Keratinocyte (primary cell): ENCODE data around the gene HTR2B. TPM values are rescaled to one million over a fixed set of nuclear protein-coding genes. Genes with fewer than 3 reads are reported as not detected.

Experiments
- DNase-seq: peaks from one replicate; pipeline ENCODE4 v3.0.0-alpha.2; 2011; ENCODE audit warnings: low read depth, missing footprints, low spot score
- FAIRE-seq: peaks from 2 replicates; lab custom pipeline; 2011; peaks lifted over from hg19 to GRCh38; lab: Jason Lieb, UNC
- H2AFZ ChIP-seq: 2 replicates; pipeline ENCODE4 v1.6.0; 2012; ENCODE audit warnings: low read length, control low read depth, inconsistent platforms; ENCODE audit not compliant: control insufficient read depth
- H3K27ac ChIP-seq: 2 replicates; pipeline ENCODE4 v1.5.1; 2011; ENCODE audit warnings: low read length; ENCODE audit not compliant: control insufficient read depth, insufficient read depth
- H3K27me3 ChIP-seq: 3 replicates; pipeline ENCODE4 v1.6.0; 2011; ENCODE audit warnings: low read length; ENCODE audit not compliant: control insufficient read depth, insufficient read depth; ENCODE audit errors: extremely low read depth
- H3K36me3 ChIP-seq, 2 experiments: 2 replicates in 1 of 2; 3 replicates in 1 of 2; pipeline ENCODE4 v1.5.1; 2011; ENCODE audit warnings: low read length in 2 of 2, mild to moderate bottlenecking in 1 of 2; ENCODE audit not compliant: control insufficient read depth in 2 of 2, insufficient read depth in 2 of 2; ENCODE audit errors: extremely low read depth in 1 of 2
- H3K4me1 ChIP-seq: 3 replicates; pipeline ENCODE4 v1.5.1; 2011; ENCODE audit warnings: low read length; ENCODE audit not compliant: control insufficient read depth, insufficient read depth; ENCODE audit errors: extremely low read depth
- H3K4me2 ChIP-seq: 3 replicates; pipeline ENCODE4 v1.6.0; 2011; ENCODE audit warnings: low read depth, low read length; ENCODE audit not compliant: control insufficient read depth, insufficient read depth; ENCODE audit errors: extremely low read depth
- H3K4me3 ChIP-seq, 3 experiments: fragments of 200-600 bp in 1 of 3; sonication (generic) in 1 of 3; 2 replicates in 2 of 3; 3 replicates in 1 of 3; pipeline ENCODE4 v1.5.1; 2011 to 2016; ENCODE audit warnings: low read length in 3 of 3, mild to moderate bottlenecking in 3 of 3, control low read depth in 2 of 3, inconsistent platforms in 1 of 3, low read depth in 1 of 3, mixed read lengths in 1 of 3, mixed run types in 1 of 3, moderate library complexity in 1 of 3; ENCODE audit not compliant: control insufficient read depth in 2 of 3, insufficient read depth in 2 of 3; ENCODE audit errors: extremely low read depth in 1 of 3
- H3K79me2 ChIP-seq: 2 replicates; pipeline ENCODE4 v1.6.0; 2012; ENCODE audit warnings: low read length; ENCODE audit not compliant: control insufficient read depth, insufficient read depth
- H3K9ac ChIP-seq: 3 replicates; pipeline ENCODE4 v1.6.0; 2011; ENCODE audit warnings: low read length; ENCODE audit not compliant: control insufficient read depth, insufficient read depth; ENCODE audit errors: extremely low read depth
- H3K9me1 ChIP-seq: 3 replicates; pipeline ENCODE4 v1.6.0; 2011; ENCODE audit warnings: low read length; ENCODE audit not compliant: control insufficient read depth, insufficient read depth; ENCODE audit errors: extremely low read depth
- H3K9me3 ChIP-seq: 2 replicates; pipeline ENCODE4 v1.5.1; 2012; ENCODE audit warnings: low read depth, low read length; ENCODE audit not compliant: control insufficient read depth
- H4K20me1 ChIP-seq: 3 replicates; pipeline ENCODE4 v1.6.0; 2011; ENCODE audit warnings: low read length; ENCODE audit not compliant: control insufficient read depth, insufficient read depth; ENCODE audit errors: extremely low read depth
- CTCF ChIP-seq, 3 experiments: IDR thresholded peaks in 1 of 3; conservative IDR thresholded peaks in 1 of 3; optimal IDR thresholded peaks in 1 of 3; 2 replicates in 2 of 3; 3 replicates in 1 of 3; pipeline versions ENCODE3 to v1.5.1; 2011; ENCODE audit warnings: low read length in 3 of 3, mild to moderate bottlenecking in 3 of 3, moderate library complexity in 2 of 3, control low read depth in 1 of 3, inconsistent platforms in 1 of 3; ENCODE audit not compliant: insufficient read depth in 2 of 3; ENCODE audit errors: extremely low read depth in 1 of 3
- EZH2 ChIP-seq: IDR thresholded peaks from one replicate; pipeline ENCODE4 v1.6.1; 2012; ENCODE audit warnings: inconsistent platforms, mild to moderate bottlenecking, low read length, moderate library complexity
- dilution Hi-C: fragments of 300-500 bp; cut with MboI; formaldehyde crosslinking; loops from one replicate; pipeline ENCODE4 v1.7.0; 2020; ENCODE audit warnings: low sequenced_read_pairs; ENCODE audit not compliant: extremely low pct_ligation_motif_present
- polyA plus RNA-seq, 5 experiments: library from polyadenylated mRNA; depleted of rRNA in 3 of 5; stranded (reverse) in 3 of 5; stranded (forward) in 1 of 5; unstranded in 1 of 5; fragments of >200 nt; gene quantifications; 1 replicate in 1 of 5; 2 replicates in 3 of 5; 3 replicates in 1 of 5; pipeline versions ENCODE4 v1.2.1 to v1.2.3, GENCODE V29; 2011 to 2012; ENCODE audit warnings: missing spikeins in 2 of 5, low read depth in 1 of 5, low replicate concordance in 1 of 5

Gene HTR2B
- polyA plus RNA-seq, 1 donor (not counting 4 experiments of a cell fraction or from before 2014, with no cell fraction given) = not detected

- DNase-seq (no peak), FAIRE-seq (no peak)
- Histone ChIP-seq H3K4me2 (no peak overlapping the region), H4K20me1 (no peaks in the 10 kb centered on the region), H3K27me3 (no peaks in the 10 kb centered on the region), H3K4me3 (no peak overlapping the region), H3K9me3 (no peaks in the 10 kb centered on the region), H3K79me2 (peaks cover 12% of the 10 kb centered on the region), H3K9ac (no peak overlapping the region), H3K36me3 (peaks cover 0 to 5% of the 10 kb centered on the region in 2 experiments), H2AFZ (no peak overlapping the region), H3K4me1 (no peaks in the 10 kb centered on the region), H3K27ac (no peak overlapping the region), H3K9me1 (no peaks in the 10 kb centered on the region)
- dilution Hi-C loops = no loop called here
- TF ChIP-seq EZH2 (no peak), CTCF (optimal IDR thresholded peaks at IDR 0.05 in 1 of 3, IDR thresholded peaks at IDR 0.05 in 1 of 3, conservative IDR thresholded peaks at IDR 0.05 in 1 of 3; ENCODE audit: extremely low read depth in 1 of 3, insufficient read depth in 2 of 3, low read length in 3 of 3) (no peak)
Observed at GRCh38 chr2:231134910-231135655, 10.2 kb upstream of the HTR2B start.

GRCh38 chr2:231133365-231134099, 8.7 kb upstream of the HTR2B start:
- FAIRE-seq (no peak), DNase-seq (no peak)
- no peak overlapping the region for H2AFZ ChIP-seq
- H3K4me1 ChIP-seq = no peaks in the 10 kb centered on the region
- no peak overlapping the region for H3K4me2 ChIP-seq
- H3K27me3 ChIP-seq = no peaks in the 10 kb centered on the region
- no peak overlapping the region for H3K9ac ChIP-seq
- TF ChIP-seq CTCF (optimal IDR thresholded peaks at IDR 0.05 in 1 of 3, IDR thresholded peaks at IDR 0.05 in 1 of 3, conservative IDR thresholded peaks at IDR 0.05 in 1 of 3; ENCODE audit: extremely low read depth in 1 of 3, insufficient read depth in 2 of 3, low read length in 3 of 3) = no peak
- TF ChIP-seq EZH2 = no peak
- H3K27ac ChIP-seq = no peak overlapping the region
- peaks cover 0 to under 1% of the 10 kb centered on the region in 2 experiments for H3K36me3 ChIP-seq
- H4K20me1 ChIP-seq = no peaks in the 10 kb centered on the region
- H3K79me2 ChIP-seq = peaks cover 12% of the 10 kb centered on the region
- dilution Hi-C loops = no loop called here
- H3K4me3 ChIP-seq = no peak overlapping the region
- no peaks in the 10 kb centered on the region for H3K9me3 ChIP-seq
- H3K9me1 ChIP-seq = no peaks in the 10 kb centered on the region
